ENCODE measurements around the gene GPC4.

- TF ChIP-seq CTCF (IDR thresholded peaks at IDR 0.05; ENCODE audit: insufficient read depth, low read depth, low read length) (no peak), EZH2 (IDR thresholded peaks at IDR 0.05; ENCODE audit: insufficient read depth, low read length) (no peak)
Measured at GRCh38 chrX:133251204-133251603, 164.1 kb downstream of the GPC4 start.

Measured in astrocyte (in vitro differentiated cells and primary cell).